HL-60 (cell line): ENCODE data around the gene PHACTR3.

Experiments
- TF ChIP-seq, protein P1 (sequence below): IDR thresholded peaks from one replicate; pipeline ENCODE4 v1.5.1; 2011; ENCODE audit warnings: low read length, control low read depth, inconsistent platforms; ENCODE audit not compliant: insufficient read depth
- TF ChIP-seq, protein P2 (sequence below): IDR thresholded peaks from 2 replicates; pipeline ENCODE4 v1.6.1; 2012; ENCODE audit warnings: low read depth; ENCODE audit not compliant: insufficient replicate concordance

DNA sequence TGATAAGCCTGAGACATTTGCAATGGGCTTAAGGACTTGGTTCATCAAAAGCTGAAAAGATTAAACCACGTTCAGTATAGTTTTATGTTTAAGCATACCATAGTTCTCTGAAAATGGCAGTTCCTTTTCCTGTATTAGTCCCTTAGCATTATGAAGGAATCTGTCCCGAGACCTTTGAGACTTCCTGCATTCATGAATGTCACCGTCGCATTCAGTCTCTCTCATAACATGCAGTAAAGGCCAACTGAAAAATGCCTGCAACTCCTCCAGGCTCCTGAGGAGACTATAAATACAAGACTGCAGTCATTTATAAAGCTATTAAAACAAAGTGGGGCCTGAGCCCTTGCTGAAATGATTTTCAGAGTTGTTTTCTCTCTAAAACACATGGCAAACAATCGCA is 200.0 kb downstream of the PHACTR3 start:
- TF ChIP-seq, protein P1, sequence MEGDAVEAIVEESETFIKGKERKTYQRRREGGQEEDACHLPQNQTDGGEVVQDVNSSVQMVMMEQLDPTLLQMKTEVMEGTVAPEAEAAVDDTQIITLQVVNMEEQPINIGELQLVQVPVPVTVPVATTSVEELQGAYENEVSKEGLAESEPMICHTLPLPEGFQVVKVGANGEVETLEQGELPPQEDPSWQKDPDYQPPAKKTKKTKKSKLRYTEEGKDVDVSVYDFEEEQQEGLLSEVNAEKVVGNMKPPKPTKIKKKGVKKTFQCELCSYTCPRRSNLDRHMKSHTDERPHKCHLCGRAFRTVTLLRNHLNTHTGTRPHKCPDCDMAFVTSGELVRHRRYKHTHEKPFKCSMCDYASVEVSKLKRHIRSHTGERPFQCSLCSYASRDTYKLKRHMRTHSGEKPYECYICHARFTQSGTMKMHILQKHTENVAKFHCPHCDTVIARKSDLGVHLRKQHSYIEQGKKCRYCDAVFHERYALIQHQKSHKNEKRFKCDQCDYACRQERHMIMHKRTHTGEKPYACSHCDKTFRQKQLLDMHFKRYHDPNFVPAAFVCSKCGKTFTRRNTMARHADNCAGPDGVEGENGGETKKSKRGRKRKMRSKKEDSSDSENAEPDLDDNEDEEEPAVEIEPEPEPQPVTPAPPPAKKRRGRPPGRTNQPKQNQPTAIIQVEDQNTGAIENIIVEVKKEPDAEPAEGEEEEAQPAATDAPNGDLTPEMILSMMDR: no peak
- TF ChIP-seq, protein P2, sequence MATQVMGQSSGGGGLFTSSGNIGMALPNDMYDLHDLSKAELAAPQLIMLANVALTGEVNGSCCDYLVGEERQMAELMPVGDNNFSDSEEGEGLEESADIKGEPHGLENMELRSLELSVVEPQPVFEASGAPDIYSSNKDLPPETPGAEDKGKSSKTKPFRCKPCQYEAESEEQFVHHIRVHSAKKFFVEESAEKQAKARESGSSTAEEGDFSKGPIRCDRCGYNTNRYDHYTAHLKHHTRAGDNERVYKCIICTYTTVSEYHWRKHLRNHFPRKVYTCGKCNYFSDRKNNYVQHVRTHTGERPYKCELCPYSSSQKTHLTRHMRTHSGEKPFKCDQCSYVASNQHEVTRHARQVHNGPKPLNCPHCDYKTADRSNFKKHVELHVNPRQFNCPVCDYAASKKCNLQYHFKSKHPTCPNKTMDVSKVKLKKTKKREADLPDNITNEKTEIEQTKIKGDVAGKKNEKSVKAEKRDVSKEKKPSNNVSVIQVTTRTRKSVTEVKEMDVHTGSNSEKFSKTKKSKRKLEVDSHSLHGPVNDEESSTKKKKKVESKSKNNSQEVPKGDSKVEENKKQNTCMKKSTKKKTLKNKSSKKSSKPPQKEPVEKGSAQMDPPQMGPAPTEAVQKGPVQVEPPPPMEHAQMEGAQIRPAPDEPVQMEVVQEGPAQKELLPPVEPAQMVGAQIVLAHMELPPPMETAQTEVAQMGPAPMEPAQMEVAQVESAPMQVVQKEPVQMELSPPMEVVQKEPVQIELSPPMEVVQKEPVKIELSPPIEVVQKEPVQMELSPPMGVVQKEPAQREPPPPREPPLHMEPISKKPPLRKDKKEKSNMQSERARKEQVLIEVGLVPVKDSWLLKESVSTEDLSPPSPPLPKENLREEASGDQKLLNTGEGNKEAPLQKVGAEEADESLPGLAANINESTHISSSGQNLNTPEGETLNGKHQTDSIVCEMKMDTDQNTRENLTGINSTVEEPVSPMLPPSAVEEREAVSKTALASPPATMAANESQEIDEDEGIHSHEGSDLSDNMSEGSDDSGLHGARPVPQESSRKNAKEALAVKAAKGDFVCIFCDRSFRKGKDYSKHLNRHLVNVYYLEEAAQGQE: no peak
